HCT116 (cell line): ENCODE results near the gene C12orf50. TPM values are rescaled to one million over a fixed set of nuclear protein-coding genes. Genes with fewer than 3 reads are reported as not detected.

Experiments
- ATAC-seq: fragments of 200-7000 bp; cut with Tn5 transposase; 2 replicates; pipeline ENCODE4 v1.9.1; 2020; ENCODE audit warnings: mild to moderate bottlenecking, moderate library complexity
- BruUV-seq: library from RNA; stranded (reverse); fragments of 400-500 nt; replicated peaks from 2 replicates; lab custom pipeline; 2021; lab: Mats Ljungman, UMichigan
- CTCF ChIA-PET: fragments of 300-600 bp; sonication (Branson Sonifier 250); formaldehyde crosslinking; loops from one replicate; lab custom pipeline; 2021; ENCODE audit warnings: antibody characterized with exemption; lab: Charles Lee
- POLR2A ChIA-PET: fragments of 300-600, 350-600 bp; sonication (Branson Sonifier 250); formaldehyde crosslinking; loops from one replicate; lab custom pipeline; 2021; ENCODE audit warnings: antibody characterized with exemption; lab: Charles Lee
- RAD21 ChIA-PET, 2 experiments: fragments of 300-600 bp; sonication (Branson Sonifier 250); formaldehyde crosslinking; loops; one replicate each; lab custom pipeline; 2023; ENCODE audit warnings: low total read pairs in 2 of 2; ENCODE audit not compliant: uncharacterized antibody in 2 of 2, unreplicated experiment in 2 of 2, low non-redundant PET in 1 of 2; lab: Charles Lee
- DNase-seq: peaks from one replicate; pipeline ENCODE4 v3.0.0-alpha.2; 2010; ENCODE audit warnings: low read depth, low spot score
- H2AFZ ChIP-seq: fragments of 200-600 bp; shearing (Covaris generic), sonication (generic); 2 replicates; pipeline ENCODE4 v1.6.1; 2017; ENCODE audit warnings: low read depth, mixed run types, mixed read lengths, antibody characterized with exemption, low read length; ENCODE audit not compliant: poor library complexity, severe bottlenecking
- H3K27ac ChIP-seq: 2 replicates; pipeline ENCODE4 v1.5.1; 2012; ENCODE audit warnings: low read depth, low read length
- H3K27me3 ChIP-seq: fragments of 200-600 bp; sonication (generic); 2 replicates; pipeline ENCODE4 v1.6.1; 2016; ENCODE audit warnings: mixed run types, low read length, mixed read lengths; ENCODE audit not compliant: insufficient read depth
- H3K36me3 ChIP-seq, 2 experiments: fragments of 200-500 bp in 1 of 2; fragments of 200-600 bp in 1 of 2; sonication (Bioruptor generic) in 1 of 2; sonication (generic) in 1 of 2; 2 replicates each; pipeline versions ENCODE4 v1.5.1 to v1.6.1; 2014 to 2016; ENCODE audit warnings: low read length in 2 of 2, inconsistent platforms in 1 of 2, mixed read lengths in 1 of 2, mixed run types in 1 of 2; ENCODE audit not compliant: insufficient read depth in 2 of 2, control insufficient read depth in 1 of 2
- H3K4me1 ChIP-seq, 2 experiments: fragments of 200-600 bp in 1 of 2; sonication (generic) in 1 of 2; 2 replicates each; pipeline versions ENCODE4 v1.5.1 to v1.6.1; 2012 to 2017; ENCODE audit warnings: low read length in 2 of 2, inconsistent platforms in 1 of 2, mild to moderate bottlenecking in 1 of 2, mixed read lengths in 1 of 2, mixed run types in 1 of 2, moderate library complexity in 1 of 2; ENCODE audit not compliant: insufficient read depth in 2 of 2, control insufficient read depth in 1 of 2
- H3K4me2 ChIP-seq: fragments of 200-600 bp; sonication (generic); 2 replicates; pipeline ENCODE4 v1.6.1; 2017; ENCODE audit warnings: mixed run types, low read length, mixed read lengths
- H3K4me3 ChIP-seq, 2 experiments: fragments of 200-600 bp in 1 of 2; sonication (generic) in 1 of 2; replicated peaks in 1 of 2; 2 replicates each; pipeline ENCODE4 v1.5.1; 2011 to 2016; ENCODE audit warnings: low read length in 2 of 2, control low read depth in 1 of 2, low read depth in 1 of 2, mild to moderate bottlenecking in 1 of 2, mixed read lengths in 1 of 2, mixed run types in 1 of 2
- H3K79me2 ChIP-seq: fragments of 200-600 bp; sonication (generic); 2 replicates; pipeline ENCODE4 v1.6.1; 2017; ENCODE audit warnings: mild to moderate bottlenecking, mixed run types, low read length, moderate library complexity, mixed read lengths; ENCODE audit not compliant: insufficient read depth
- H3K9ac ChIP-seq: fragments of 200-600 bp; sonication (generic); 2 replicates; pipeline ENCODE4 v1.6.1; 2016; ENCODE audit warnings: low read length, mixed read lengths
- H3K9me2 ChIP-seq: fragments of 200-600 bp; sonication (generic), shearing (Covaris generic); 2 replicates; pipeline ENCODE4 v1.6.1; 2017; ENCODE audit warnings: mixed run types, mild to moderate bottlenecking, moderate library complexity; ENCODE audit not compliant: insufficient read depth
- H3K9me3 ChIP-seq, 2 experiments: fragments of 200-500 bp in 1 of 2; fragments of 200-600 bp in 1 of 2; sonication (Bioruptor generic) in 1 of 2; sonication (generic) in 1 of 2; 2 replicates each; pipeline ENCODE4 v1.6.1; 2014 to 2017; ENCODE audit warnings: low read length in 2 of 2, mixed read lengths in 2 of 2, inconsistent platforms in 1 of 2, low read depth in 1 of 2, mild to moderate bottlenecking in 1 of 2, mixed run types in 1 of 2, moderate library complexity in 1 of 2; ENCODE audit not compliant: control insufficient read depth in 1 of 2, insufficient read depth in 1 of 2
- H4K20me1 ChIP-seq: fragments of 200-600 bp; sonication (generic), shearing (Covaris generic); 2 replicates; pipeline ENCODE4 v1.6.1; 2017; ENCODE audit warnings: mixed run types, mild to moderate bottlenecking, moderate library complexity; ENCODE audit not compliant: insufficient read depth
- ATF3 ChIP-seq: IDR thresholded peaks from 2 replicates; pipeline ENCODE4 v1.6.1; 2012
- CBX3 ChIP-seq: IDR thresholded peaks from 2 replicates; pipeline ENCODE4 v1.6.1; 2012; ENCODE audit warnings: low read depth
- EGR1 ChIP-seq: IDR thresholded peaks from 2 replicates; pipeline ENCODE4 v1.6.1; 2012; ENCODE audit warnings: low read depth
- ELF1 ChIP-seq: IDR thresholded peaks from 2 replicates; pipeline ENCODE4 v1.6.1; 2012; ENCODE audit warnings: low read depth, borderline replicate concordance
- EZH2phosphoT487 ChIP-seq: fragments of 200-600 bp; IDR thresholded peaks from 2 replicates; pipeline ENCODE4 v1.6.1; 2018; ENCODE audit warnings: antibody characterized with exemption, borderline replicate concordance
- FOSL1 ChIP-seq: IDR thresholded peaks from 2 replicates; pipeline ENCODE4 v1.6.1; 2012; ENCODE audit warnings: low read depth
- POLR2A ChIP-seq: IDR thresholded peaks from 2 replicates; pipeline ENCODE4 v1.7.0; 2011; ENCODE audit warnings: borderline replicate concordance; ENCODE audit not compliant: insufficient read depth, insufficient read length; ENCODE audit errors: extremely low read depth
- POLR2AphosphoS5 ChIP-seq: IDR thresholded peaks from 2 replicates; pipeline ENCODE4 v1.6.1; 2011; ENCODE audit warnings: mild to moderate bottlenecking, low read depth, low read length, moderate library complexity
- RAD21 ChIP-seq: IDR thresholded peaks from 2 replicates; pipeline ENCODE4 v1.6.1; 2012; ENCODE audit warnings: low read depth, mild to moderate bottlenecking
- REST ChIP-seq: IDR thresholded peaks from 2 replicates; pipeline ENCODE4 v1.6.1; 2012; ENCODE audit warnings: low read depth
- SP1 ChIP-seq: IDR thresholded peaks from 2 replicates; pipeline ENCODE4 v1.6.1; 2012; ENCODE audit warnings: low read depth
- SRF ChIP-seq: IDR thresholded peaks from 2 replicates; pipeline ENCODE4 v1.6.1; 2012; ENCODE audit warnings: low read depth
- ZNF274 ChIP-seq: fragments of 200-500 bp; sonication (Bioruptor generic); IDR thresholded peaks from 2 replicates; pipeline ENCODE4 v1.6.1; 2014; ENCODE audit warnings: mild to moderate bottlenecking, low read depth, low read length, inconsistent platforms
- intact Hi-C: fragments of 100-400 bp; cut with micrococcal nuclease; formaldehyde crosslinking; loops from 2 replicates; pipeline ENCODE4 v1.10.0; 2022
- total RNA-seq: library from RNA; stranded (reverse); gene quantifications from one replicate; pipeline ENCODE4 v1.2.1, GENCODE V29; 2021; ENCODE audit not compliant: unreplicated experiment

C12orf50 gene
- total RNA-seq, 1 experiment from 2014 or later: not detected

DNA sequence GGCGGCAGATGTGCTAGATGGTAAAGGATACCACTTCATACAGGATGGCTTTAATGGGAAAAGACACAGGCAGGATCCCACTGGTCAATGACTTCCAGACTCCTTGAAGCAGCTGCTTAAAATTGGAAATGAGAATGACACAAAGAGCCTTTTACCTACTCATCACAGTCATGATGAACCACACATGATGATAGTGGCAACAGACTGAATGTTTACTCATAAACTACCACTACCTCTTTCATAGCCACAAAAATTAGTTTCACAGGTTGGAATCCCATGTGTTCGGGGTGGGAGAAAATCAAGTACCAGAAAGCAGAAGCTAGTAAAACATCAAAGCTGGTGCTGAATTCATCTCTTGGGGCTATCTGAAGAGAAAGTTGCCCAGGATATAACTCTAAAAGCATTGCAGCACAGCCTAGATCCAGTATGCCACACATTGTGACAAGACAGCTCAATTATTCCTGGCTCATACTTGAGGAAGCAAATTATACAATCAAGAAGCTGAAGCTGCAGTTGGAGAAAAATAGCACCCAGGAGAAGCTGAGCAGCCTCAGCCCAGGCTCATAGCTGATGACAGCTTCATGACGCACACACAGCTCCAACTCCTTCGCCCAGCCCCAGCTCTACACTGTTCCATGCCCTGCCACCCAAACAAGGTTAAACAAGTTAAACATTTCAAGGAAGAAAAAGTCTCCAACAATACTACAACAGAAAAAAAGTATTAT is 29.0 kb upstream of the C12orf50 start:
- Histone ChIP-seq H3K9me2 (no peaks in the 10 kb centered on the region), H3K4me1 (peaks cover 0 to 1% of the 10 kb centered on the region in 2 experiments; a peak in 1 of 4 replicates), H3K79me2 (no peaks in the 10 kb centered on the region), H3K9ac (no peak overlapping the region), H2AFZ (no peak overlapping the region), H3K4me3 (no peak overlapping the region), H3K9me3 (no peaks in the 10 kb centered on the region), H3K27ac (no peak overlapping the region), H3K36me3 (peaks cover 0 to 2% of the 10 kb centered on the region in 2 experiments; a peak in 1 of 4 replicates), H3K4me2 (no peak overlapping the region), H4K20me1 (no peaks in the 10 kb centered on the region), H3K27me3 (no peaks in the 10 kb centered on the region)
- ChIA-PET POLR2A (no interaction called here), CTCF (no interaction called here), RAD21 (no interaction called here)
- ATAC-seq (no peak), DNase-seq (no peak)
- TF ChIP-seq EZH2phosphoT487: no peak
- no peak for TF ChIP-seq POLR2AphosphoS5
- no peak for TF ChIP-seq REST
- TF ChIP-seq ELF1: no peak
- no peak for TF ChIP-seq POLR2A
- TF ChIP-seq ZNF274: no peak
- no peak for TF ChIP-seq ATF3
- no peak for TF ChIP-seq RAD21
- no peak for TF ChIP-seq CBX3
- TF ChIP-seq EGR1: no peak
- TF ChIP-seq FOSL1: no peak
- TF ChIP-seq SP1: no peak
- no peak for TF ChIP-seq SRF
- no TSS peak for BruUV-seq
- intact Hi-C loops: no loop called here
